Common myeloid progenitor, CD34-positive (primary cell): ENCODE measurements around the gene PPP5C.

Source experiments
- CTCF ChIA-PET: fragments of 350-600 bp; sonication (Branson Sonifier 250); formaldehyde crosslinking; loops from one replicate; lab custom pipeline; 2021; ENCODE audit warnings: antibody characterized with exemption; lab: Charles Lee
- POLR2A ChIA-PET: fragments of 350-600 bp; sonication (Branson Sonifier 250); formaldehyde crosslinking; loops from one replicate; lab custom pipeline; 2021; ENCODE audit warnings: antibody characterized with exemption; lab: Charles Lee
- DNase-seq, 3 donors: peaks; one replicate each; pipeline versions ENCODE4 v3.0.0 to v3.0.0-alpha.2; 2013
- H3K27ac ChIP-seq, 2 experiments: 1 replicate in 1 of 2; 2 replicates in 1 of 2; pipeline ENCODE4 v1.7.0; 2013; ENCODE audit warnings: inconsistent platforms in 2 of 2, low read length in 2 of 2, mild to moderate bottlenecking in 2 of 2, low read depth in 1 of 2, moderate library complexity in 1 of 2; ENCODE audit not compliant: severe bottlenecking in 2 of 2, insufficient read depth in 1 of 2, poor library complexity in 1 of 2
- H3K27me3 ChIP-seq, 5 experiments: replicated peaks in 2 of 5; 1 replicate in 3 of 5; 2 replicates in 2 of 5; pipeline versions ENCODE4 v1.6.1 to v1.7.0; 2013; ENCODE audit warnings: low read length in 4 of 5, mild to moderate bottlenecking in 2 of 5, moderate library complexity in 2 of 5, inconsistent platforms in 1 of 5; ENCODE audit not compliant: insufficient read depth in 5 of 5, control insufficient read depth in 4 of 5
- H3K36me3 ChIP-seq, 4 experiments: 1 replicate in 2 of 4; 2 replicates in 2 of 4; pipeline versions ENCODE4 v1.6.1 to v1.7.0; 2013; ENCODE audit warnings: low read length in 3 of 4, control low read depth in 1 of 4, mild to moderate bottlenecking in 1 of 4; ENCODE audit not compliant: control insufficient read depth in 4 of 4, insufficient read depth in 4 of 4
- H3K4me1 ChIP-seq, 4 experiments: 1 replicate in 3 of 4; 2 replicates in 1 of 4; pipeline versions ENCODE4 v1.6.1 to v1.7.1; 2013; ENCODE audit warnings: low read length in 3 of 4, mild to moderate bottlenecking in 3 of 4, control low read depth in 1 of 4, inconsistent platforms in 1 of 4, moderate library complexity in 1 of 4; ENCODE audit not compliant: control insufficient read depth in 4 of 4, insufficient read depth in 4 of 4; ENCODE audit errors: control extremely low read depth in 1 of 4
- H3K4me3 ChIP-seq, 7 experiments: 1 replicate in 4 of 7; 2 replicates in 3 of 7; pipeline versions ENCODE4 v1.5.1 to v1.7.0; 2013; ENCODE audit warnings: mild to moderate bottlenecking in 7 of 7, low read length in 6 of 7, moderate library complexity in 6 of 7, inconsistent platforms in 2 of 7, low read depth in 2 of 7, control low read depth in 1 of 7; ENCODE audit not compliant: insufficient read depth in 4 of 7, control insufficient read depth in 1 of 7; ENCODE audit errors: extremely low read depth in 1 of 7
- H3K9me3 ChIP-seq, 5 experiments: 1 replicate in 4 of 5; 2 replicates in 1 of 5; pipeline versions ENCODE4 v1.6.1 to v1.7.1; 2013; ENCODE audit warnings: low read length in 4 of 5, mild to moderate bottlenecking in 2 of 5, inconsistent platforms in 1 of 5, low read depth in 1 of 5, moderate library complexity in 1 of 5; ENCODE audit not compliant: control insufficient read depth in 4 of 5, insufficient read depth in 2 of 5; ENCODE audit errors: control extremely low read depth in 1 of 5
- WGBS: methylation state at CpG from one replicate; pipeline ENCODE4 v1.1.5; 2013; ENCODE audit not compliant: insufficient coverage; 5-methylcytosine and 5-hydroxymethylcytosine counted together

The PPP5C gene

GRCh38 chr19:46409191-46409590, 62.3 kb downstream of the PPP5C start:
- peaks cover 3 to 88% (median 36%) of the 10 kb centered on the region in 5 experiments for H3K27me3 ChIP-seq
- POLR2A ChIA-PET, result no interaction called here
- no peak overlapping the region for H3K27ac ChIP-seq
- WGBS, result 88% methylated on average over 3 of the region's 3 CpGs
- CTCF ChIA-PET, result no interaction called here
- no peak overlapping the region for H3K4me3 ChIP-seq
- H3K9me3 ChIP-seq, result no peaks in the 10 kb centered on the region
- no peaks in the 10 kb centered on the region for H3K36me3 ChIP-seq
- DNase-seq, result no peak
- peaks cover 0 to 34% (median 23%) of the 10 kb centered on the region in 4 experiments for H3K4me1 ChIP-seq

GRCh38 chr19:46410205-46411087, 63.6 kb downstream of the PPP5C start:
- CTCF ChIA-PET, result interaction anchor here (1.2 to 1.6 kb wide), 2 partner anchors 8 to 14 kb away, joined by 3 to 6 read pairs; no protein-coding TSS in a partner anchor
- 95% methylated on average over 12 of the region's 13 CpGs for WGBS
- no peak for DNase-seq

GRCh38 chr19:46411088-46411924, 64.4 kb downstream of the PPP5C start:
- Histone ChIP-seq H3K27ac (no peak overlapping the region), H3K4me3 (no peak overlapping the region), H3K9me3 (peaks cover 0 to 3% (median 1%) of the 10 kb centered on the region in 5 experiments), H3K36me3 (no peaks in the 10 kb centered on the region), H3K27me3 (peaks cover 9 to 87% (median 33%) of the 10 kb centered on the region in 5 experiments), H3K4me1 (peaks cover 0 to 30% (median 19%) of the 10 kb centered on the region in 4 experiments)
- no peak for DNase-seq
- ChIA-PET POLR2A (no interaction called here), CTCF (interaction anchor here (1.2 to 1.6 kb wide), 2 partner anchors 9 to 15 kb away, joined by 3 to 6 read pairs; no protein-coding TSS in a partner anchor)
- WGBS, result 93% methylated on average over 12 of the region's 13 CpGs

More at GRCh38 chr19:46410205-46411087, 63.6 kb downstream of the PPP5C start:
- no peak overlapping the region for H3K4me3 ChIP-seq
- H3K4me1 ChIP-seq, result peaks cover 0 to 26% (median 15%) of the 10 kb centered on the region in 4 experiments
- no peak overlapping the region for H3K27ac ChIP-seq
- peaks cover 0 to 3% (median 1%) of the 10 kb centered on the region in 5 experiments for H3K9me3 ChIP-seq
- H3K36me3 ChIP-seq, result no peaks in the 10 kb centered on the region
- POLR2A ChIA-PET, result no interaction called here
- peaks cover 9 to 87% (median 35%) of the 10 kb centered on the region in 5 experiments for H3K27me3 ChIP-seq

- Histone ChIP-seq H3K9me3 (peaks cover 0 to 3% (median 1%) of the 10 kb centered on the region in 5 experiments), H3K4me1 (peaks cover 0 to 34% (median 22%) of the 10 kb centered on the region in 4 experiments), H3K4me3 (no peak overlapping the region), H3K36me3 (no peaks in the 10 kb centered on the region), H3K27me3 (peaks cover 9 to 87% (median 34%) of the 10 kb centered on the region in 5 experiments), H3K27ac (no peak overlapping the region)
- no peak for DNase-seq
- POLR2A ChIA-PET, result no interaction called here
- CTCF ChIA-PET, result interaction anchor here (1.2 to 1.6 kb wide), 2 partner anchors 10 to 16 kb away, joined by 3 to 6 read pairs; no protein-coding TSS in a partner anchor
- 58% methylated on average over 48 of the region's 54 CpGs for WGBS
These were observed 65.2 kb downstream of the PPP5C start for GRCh38 chr19:46411925-46412649.

GRCh38 chr19:46412650-46413261, 65.9 kb downstream of the PPP5C start:
- WGBS, result 26% methylated on average over 29 of the region's 29 CpGs
- ChIA-PET CTCF (interaction anchor here (0.8 kb wide), 2 partner anchors 12 to 19 kb away, joined by 3 to 4 read pairs; no protein-coding TSS in a partner anchor), POLR2A (no interaction called here)
- Histone ChIP-seq H3K27ac (peak overlapping the region in 1 of 2 experiments; percentile 80), H3K4me1 (peaks cover 0 to 34% (median 22%) of the 10 kb centered on the region in 4 experiments), H3K27me3 (peaks cover 9 to 81% (median 36%) of the 10 kb centered on the region in 5 experiments), H3K4me3 (peak overlapping the region in 6 of 7 experiments; percentile 0 to 69 (median 56)), H3K9me3 (peaks cover 0 to 3% (median 1%) of the 10 kb centered on the region in 5 experiments), H3K36me3 (no peaks in the 10 kb centered on the region)
- DNase-seq, result no peak
